ENCODE results near the gene AGAP1. TPM values are rescaled to one million over a fixed set of nuclear protein-coding genes. Genes with fewer than 3 reads are reported as not detected.
A peak's percentile ranks its signal among the peaks of the same experiment; 100 is the strongest.

The AGAP1 gene
- total RNA-seq, 1 donor from 2014 or later, result 43.8 TPM

- Mint-ChIP-seq H3K27ac (ENCODE audit: unreplicated experiment) (no peak overlapping the region), H3K36me3 (ENCODE audit: unreplicated experiment) (peaks cover 19% of the 10 kb centered on the region), H3K4me1 (ENCODE audit: unreplicated experiment) (peaks cover 11% of the 10 kb centered on the region), H3K4me3 (ENCODE audit: unreplicated experiment) (no peak overlapping the region), H3K27me3 (ENCODE audit: unreplicated experiment) (no peaks in the 10 kb centered on the region), H3K9me3 (ENCODE audit: unreplicated experiment) (peaks cover 4% of the 10 kb centered on the region)
- no peak for DNase-seq (ENCODE audit: extremely low spot score, unreplicated experiment)
- no peak for TF ChIP-seq CTCF (IDR thresholded peaks at IDR 0.05)
Observed at GRCh38 chr2:235824331-235824730, 330.5 kb downstream of the AGAP1 start.

- H3K9me3 Mint-ChIP-seq (ENCODE audit: unreplicated experiment), result peaks cover 4% of the 10 kb centered on the region
- H3K27me3 Mint-ChIP-seq (ENCODE audit: unreplicated experiment), result no peaks in the 10 kb centered on the region
- no peak overlapping the region for H3K4me3 Mint-ChIP-seq (ENCODE audit: unreplicated experiment)
- DNase-seq (ENCODE audit: extremely low spot score, unreplicated experiment), result no peak
- H3K4me1 Mint-ChIP-seq (ENCODE audit: unreplicated experiment), result peaks cover 11% of the 10 kb centered on the region
- TF ChIP-seq CTCF (IDR thresholded peaks at IDR 0.05), result no peak
- H3K36me3 Mint-ChIP-seq (ENCODE audit: unreplicated experiment), result peaks cover 22% of the 10 kb centered on the region
- no peak overlapping the region for H3K27ac Mint-ChIP-seq (ENCODE audit: unreplicated experiment)
Observed at GRCh38 chr2:235825946-235826345, 332.1 kb downstream of the AGAP1 start.

- Mint-ChIP-seq H3K4me1 (ENCODE audit: unreplicated experiment) (peaks cover 11% of the 10 kb centered on the region), H3K9me3 (ENCODE audit: unreplicated experiment) (peaks cover 4% of the 10 kb centered on the region), H3K4me3 (ENCODE audit: unreplicated experiment) (no peak overlapping the region), H3K36me3 (ENCODE audit: unreplicated experiment) (peaks cover 23% of the 10 kb centered on the region), H3K27ac (ENCODE audit: unreplicated experiment) (peak overlapping the region; percentile 63), H3K27me3 (ENCODE audit: unreplicated experiment) (no peaks in the 10 kb centered on the region)
- no peak for DNase-seq (ENCODE audit: extremely low spot score, unreplicated experiment)
- no peak for TF ChIP-seq CTCF (IDR thresholded peaks at IDR 0.05)
Observed at GRCh38 chr2:235826826-235827225, 333.0 kb downstream of the AGAP1 start.

GRCh38 chr2:235827585-235827992 lies 333.7 kb downstream of the AGAP1 start:
- Mint-ChIP-seq H3K9me3 (ENCODE audit: unreplicated experiment) (no peaks in the 10 kb centered on the region), H3K4me3 (ENCODE audit: unreplicated experiment) (no peak overlapping the region)

GRCh38 chr2:235829726-235830125 lies 335.9 kb downstream of the AGAP1 start:
- no peaks in the 10 kb centered on the region for H3K27me3 Mint-ChIP-seq (ENCODE audit: unreplicated experiment)
- no peak overlapping the region for H3K27ac Mint-ChIP-seq (ENCODE audit: unreplicated experiment)
- no peak for DNase-seq (ENCODE audit: extremely low spot score, unreplicated experiment)

More at GRCh38 chr2:235827585-235827992, 333.7 kb downstream of the AGAP1 start:
- Mint-ChIP-seq H3K4me1 (ENCODE audit: unreplicated experiment) (peaks cover 11% of the 10 kb centered on the region), H3K27me3 (ENCODE audit: unreplicated experiment) (no peaks in the 10 kb centered on the region), H3K36me3 (ENCODE audit: unreplicated experiment) (peaks cover 19% of the 10 kb centered on the region), H3K27ac (ENCODE audit: unreplicated experiment) (peak overlapping the region; percentile 63)
- DNase-seq (ENCODE audit: extremely low spot score, unreplicated experiment), result no peak
- no peak for TF ChIP-seq CTCF (IDR thresholded peaks at IDR 0.05)

More at GRCh38 chr2:235829726-235830125, 335.9 kb downstream of the AGAP1 start:
- Mint-ChIP-seq H3K4me1 (ENCODE audit: unreplicated experiment) (peaks cover 11% of the 10 kb centered on the region), H3K9me3 (ENCODE audit: unreplicated experiment) (no peaks in the 10 kb centered on the region), H3K36me3 (ENCODE audit: unreplicated experiment) (peaks cover 13% of the 10 kb centered on the region), H3K4me3 (ENCODE audit: unreplicated experiment) (no peak overlapping the region)
- no peak for TF ChIP-seq CTCF (IDR thresholded peaks at IDR 0.05)

Data from osteocyte (in vitro differentiated cells).